Measurements from ENCODE around the gene PIP4K2A.
A peak's percentile ranks its signal among the peaks of the same experiment; 100 is the strongest.
"Not testable (repeated sequence)": the region's sequence is repeated elsewhere in the genome, so short reads cannot be mapped to it uniquely, and the experiment has no call there.

Gene PIP4K2A

GRCh38 chr10:22503315-22504088, 210.9 kb downstream of the PIP4K2A start:
- no peak for DNase-seq

- no peak for DNase-seq
These were observed 212.5 kb downstream of the PIP4K2A start for GRCh38 chr10:22501863-22502262.

- DNase-seq = no peak
These were observed 213.0 kb downstream of the PIP4K2A start for GRCh38 chr10:22501413-22501812.

- no peak for DNase-seq
These were observed 213.6 kb downstream of the PIP4K2A start for GRCh38 chr10:22500656-22501340.

- not testable (repeated sequence) for DNase-seq
These were observed 214.4 kb downstream of the PIP4K2A start for GRCh38 chr10:22499973-22500372.

- DNase-seq = no peak
These were observed 219.0 kb downstream of the PIP4K2A start for GRCh38 chr10:22495396-22495795.

- no peak for DNase-seq
These were observed 220.4 kb downstream of the PIP4K2A start for GRCh38 chr10:22494007-22494406.

GRCh38 chr10:22491931-22492615, 222.3 kb downstream of the PIP4K2A start:
- DNase-seq = peak; percentile 66

GRCh38 chr10:22491480-22491879, 222.9 kb downstream of the PIP4K2A start:
- no peak for DNase-seq

- no peak for DNase-seq
These were observed 224.4 kb downstream of the PIP4K2A start for GRCh38 chr10:22489975-22490374.

GRCh38 chr10:22489467-22489866, 224.9 kb downstream of the PIP4K2A start:
- DNase-seq = no peak

- DNase-seq = no peak
These were observed 227.9 kb downstream of the PIP4K2A start for GRCh38 chr10:22486431-22486830.

Measured in hematopoietic multipotent progenitor cell treated with erythropoietin and hydrocortisone succinate and interleukin-3 and kit ligand, for 4 days (in vitro differentiated cells).